ENCODE results near the gene CRIM1.

GRCh38 chr2:36389577-36389976 lies 34.0 kb downstream of the CRIM1 start:
- TF ChIP-seq CTCF (IDR thresholded peaks at IDR 0.05; ENCODE audit: low read length) (no peak), EZH2 (optimal IDR thresholded peaks at IDR 0.05; ENCODE audit: low read depth, low read length) (no peak), EZH2phosphoT487 (IDR thresholded peaks at IDR 0.05; ENCODE audit: low read length) (no peak)
